Right lobe of liver (tissue), 6 donors: ENCODE data around the gene RAB3B. TPM values are rescaled to one million over a fixed set of nuclear protein-coding genes. Genes with fewer than 3 reads are reported as not detected.
"Not testable (repeated sequence)": the region's sequence is repeated elsewhere in the genome, so short reads cannot be mapped to it uniquely, and the experiment has no call there.

ENCODE experiments used
- ATAC-seq, 4 donors: fragments of 200-7000 bp; cut with Tn5 transposase; one replicate each; pipeline ENCODE4 v1.9.1; 2020; ENCODE audit warnings: mild to moderate bottlenecking in 4 of 4, moderate library complexity in 4 of 4
- DNase-seq, 3 donors: peaks; one replicate each; pipeline ENCODE4 v3.0.0-alpha.2; 2020
- H3K27ac ChIP-seq, 3 donors: fragments of 200-600 bp; one replicate each; pipeline ENCODE4 v1.8.0; 2022
- H3K27me3 ChIP-seq, 2 donors: fragments of 200-600 bp; one replicate each; pipeline ENCODE4 v1.8.0; 2022
- H3K36me3 ChIP-seq, 4 donors: fragments of 200-600 bp; sonication (generic) in 1 of 4; one replicate each; pipeline versions ENCODE4 v1.5.1 to v1.8.0; 2017 to 2022; ENCODE audit warnings: control low read depth in 1 of 4
- H3K4me1 ChIP-seq, 4 donors: fragments of 200-600 bp; sonication (generic) in 1 of 4; one replicate each; pipeline versions ENCODE4 v1.5.1 to v1.8.0; 2017 to 2022; ENCODE audit warnings: control low read depth in 1 of 4
- H3K4me3 ChIP-seq, 3 donors: fragments of 200-600 bp; one replicate each; pipeline ENCODE4 v1.8.0; 2022
- H3K9me3 ChIP-seq, 4 donors: fragments of 200-600 bp; sonication (generic) in 1 of 4; one replicate each; pipeline versions ENCODE4 v1.5.1 to v1.8.0; 2017 to 2022; ENCODE audit warnings: control low read depth in 1 of 4
- CTCF ChIP-seq, 4 donors: fragments of 200-600 bp in 3 of 4; fragments of 450-650 bp in 1 of 4; IDR thresholded peaks; one replicate each; pipeline versions ENCODE4 v1.5.1 to v1.8.0; 2016 to 2022; ENCODE audit warnings: antibody characterized with exemption in 4 of 4, mild to moderate bottlenecking in 2 of 4
- POLR2A ChIP-seq: fragments of 450-650 bp; IDR thresholded peaks from one replicate; pipeline ENCODE4 v1.6.1; 2017; ENCODE audit warnings: antibody characterized with exemption, mild to moderate bottlenecking
- WGBS: methylation state at CpG from one replicate; pipeline ENCODE4 v1.1.6; 2018; ENCODE audit warnings: low coverage, low lambda C conversion rate; ENCODE audit not compliant: insufficient coverage; ENCODE audit errors: missing lambda C conversion rate; 5-methylcytosine and 5-hydroxymethylcytosine counted together
- intact Hi-C, 2 donors: fragments of 100-400 bp; cut with DNase I; formaldehyde crosslinking; loops; one replicate each; pipeline versions ENCODE4 v1.11.2 to v1.14.1; 2022
- total RNA-seq, 6 experiments: library from RNA; depleted of rRNA in 2 of 6; stranded (reverse); fragments of >200 nt in 2 of 6; fragmentation: NEBNext Ultra II Directional in 3 of 6; extraction: Animal tissue kit (Norgen Biotek cat#: 25700) in 3 of 6; gene quantifications; one replicate each; pipeline versions ENCODE4 v1.1.0 to v1.2.4, GENCODE V29; 2016 to 2023
- donor health status: DM: no; HTN: yes; CAD: no.
- donor health status: DM: no; HTN: no; CAD: no.
- donor health status: DM: no; HTN: no; CAD: no.
- donor health status: DM: no; HTN: yes; CAD: no.
- donor health status: DM: no; HTN: yes; CAD: no.

RAB3B gene
- total RNA-seq, 6 experiments from 2014 or later = 0.05 to 9.7 (median 4.4) TPM

- H3K4me3 ChIP-seq = no peak overlapping the region
- no peak for ATAC-seq
- WGBS = 27% methylated on average over 5 of the region's 5 CpGs
- no peak for TF ChIP-seq CTCF (IDR thresholded peaks at IDR 0.05)
- TF ChIP-seq POLR2A = no peak
- peaks cover 0 to 2% (median 0%) of the 10 kb centered on the region in 4 donors for H3K4me1 ChIP-seq
- DNase-seq = no peak
- no peaks in the 10 kb centered on the region for H3K9me3 ChIP-seq
- H3K27ac ChIP-seq = no peak overlapping the region
- no peaks in the 10 kb centered on the region for H3K27me3 ChIP-seq
- H3K36me3 ChIP-seq = no peaks in the 10 kb centered on the region
- intact Hi-C loops = no loop called here
Measured at GRCh38 chr1:52007215-52008002, 16.9 kb upstream of the RAB3B start.

- 54% methylated on average over 4 of the region's 5 CpGs for WGBS
- H3K27ac ChIP-seq, intact Hi-C loops, H3K4me1 ChIP-seq, DNase-seq, H3K27me3 ChIP-seq, ATAC-seq, H3K36me3 ChIP-seq, H3K4me3 ChIP-seq, H3K9me3 ChIP-seq: not testable (repeated sequence)
Measured at GRCh38 chr1:52006081-52006553, 15.6 kb upstream of the RAB3B start.

- 57% methylated on average over 3 of the region's 3 CpGs for WGBS
- intact Hi-C loops, H3K4me3 ChIP-seq, H3K9me3 ChIP-seq, H3K4me1 ChIP-seq, DNase-seq, ATAC-seq, H3K36me3 ChIP-seq, H3K27ac ChIP-seq, H3K27me3 ChIP-seq: not testable (repeated sequence)
Measured at GRCh38 chr1:52005548-52005947, 15.0 kb upstream of the RAB3B start.

GRCh38 chr1:52003877-52004276 is 13.4 kb upstream of the RAB3B start:
- no peaks in the 10 kb centered on the region for H3K27me3 ChIP-seq
- H3K36me3 ChIP-seq = no peaks in the 10 kb centered on the region
- no peaks in the 10 kb centered on the region for H3K9me3 ChIP-seq
- TF ChIP-seq POLR2A = no peak
- no peak for TF ChIP-seq CTCF (IDR thresholded peaks at IDR 0.05)
- intact Hi-C loops = loop anchor here in 1 of 2 donors (5.0 kb wide), 1 partner anchor 107 kb away; no protein-coding TSS in a partner anchor
- peaks cover 0 to 2% (median 0%) of the 10 kb centered on the region in 4 donors for H3K4me1 ChIP-seq
- DNase-seq (no peak), ATAC-seq (no peak)
- no peak overlapping the region for H3K27ac ChIP-seq
- no peak overlapping the region for H3K4me3 ChIP-seq
- 31% methylated on average over 4 of the region's 4 CpGs for WGBS

GRCh38 chr1:52002038-52002917 is 11.8 kb upstream of the RAB3B start:
- intact Hi-C loops = loop anchor here in 1 of 2 donors (5.0 kb wide), 1 partner anchor 105 kb away; no protein-coding TSS in a partner anchor
- TF ChIP-seq POLR2A = no peak
- TF ChIP-seq CTCF (IDR thresholded peaks at IDR 0.05) = peak; percentile 92 to 98 (median 95)
- Histone ChIP-seq H3K4me1 (peaks cover 0 to 2% (median 0%) of the 10 kb centered on the region in 4 donors), H3K9me3 (no peaks in the 10 kb centered on the region), H3K36me3 (no peaks in the 10 kb centered on the region), H3K27ac (no peak overlapping the region), H3K27me3 (no peaks in the 10 kb centered on the region), H3K4me3 (no peak overlapping the region)
- DNase-seq (peak in 1 of 3 donors; percentile 56), ATAC-seq (peak; percentile 99 to 100 (median 100))
- 36% methylated on average over 8 of the region's 9 CpGs for WGBS
